Activated CD4-positive, alpha-beta T cell treated with anti-CD3 and anti-CD28 coated beads, Interleukin-2, amount 50 U/mL, for 24 hours (primary cell): ENCODE data around the gene USF2.

ENCODE experiments used
- DNase-seq, 2 donors: peaks; one replicate each; pipeline ENCODE4 v3.0.0-alpha.2; 2020; ENCODE audit warnings: low read depth in 1 of 2, low spot score in 1 of 2

Gene USF2

DNA sequence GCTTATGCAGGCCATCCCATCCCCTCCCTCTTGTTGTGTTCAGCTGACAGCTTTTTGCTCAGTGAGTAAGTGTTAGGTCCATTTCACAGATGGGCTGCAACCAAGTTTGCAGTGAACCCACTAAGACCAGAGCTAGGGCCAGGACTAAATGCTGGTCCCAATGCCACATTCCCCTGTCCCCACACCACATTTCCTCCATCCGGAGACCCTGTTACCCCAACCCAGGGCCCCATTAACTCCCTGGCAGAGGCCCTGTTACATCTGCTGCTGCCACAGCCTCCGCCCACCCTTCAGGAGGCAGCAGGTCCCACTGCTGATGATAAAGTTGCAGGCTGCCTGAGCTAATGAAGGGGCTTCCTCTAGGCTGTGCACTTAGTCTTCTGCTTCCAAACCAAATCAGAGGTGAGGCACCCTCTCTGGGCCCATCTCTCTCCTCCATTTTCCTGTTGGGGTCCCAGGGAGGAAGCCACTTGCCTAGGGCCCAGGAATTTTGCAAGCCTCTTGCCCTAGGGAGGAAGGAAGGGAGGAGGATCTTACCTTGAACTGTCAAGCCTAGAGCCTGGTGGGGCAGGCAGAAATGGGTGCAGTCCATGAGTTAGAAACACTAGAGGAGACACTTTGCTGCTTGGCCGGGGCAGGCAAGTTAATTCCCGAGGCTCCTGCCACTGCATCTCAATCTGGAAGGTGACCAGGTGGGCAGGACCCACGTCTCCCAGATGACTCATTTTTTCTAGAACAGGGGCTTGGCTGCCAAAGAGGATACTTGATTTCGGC lies 3.4 kb upstream of the USF2 start:
- no peak for DNase-seq

DNA sequence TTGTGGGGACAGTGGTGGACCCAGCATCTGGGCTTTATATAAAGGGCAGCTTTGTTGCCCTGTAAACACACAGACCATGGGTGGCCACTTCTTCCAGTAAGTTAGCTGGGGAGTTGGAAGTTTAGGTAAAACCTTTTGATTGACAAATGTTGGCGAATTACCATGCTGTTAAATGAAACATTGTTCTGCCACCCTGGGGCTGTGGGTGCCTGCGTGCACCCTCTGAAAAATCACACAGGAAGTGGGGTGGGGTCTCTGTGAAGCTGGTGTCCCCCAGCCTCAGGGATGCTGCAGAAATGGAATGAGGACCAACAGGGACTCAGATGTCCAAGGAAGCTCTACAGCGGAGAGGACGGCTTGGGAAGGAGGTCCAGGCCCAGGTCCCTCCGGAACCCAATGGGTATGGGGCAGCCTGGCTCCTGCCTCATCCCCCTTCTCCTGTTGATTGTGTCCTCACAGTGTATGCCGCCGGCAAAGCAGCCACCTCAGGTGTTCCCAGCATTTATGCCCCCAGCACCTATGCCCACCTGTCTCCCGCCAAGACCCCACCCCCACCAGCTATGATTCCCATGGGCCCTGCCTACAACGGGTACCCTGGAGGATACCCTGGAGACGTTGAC lies 2.8 kb upstream of the USF2 start:
- DNase-seq, result no peak

DNA sequence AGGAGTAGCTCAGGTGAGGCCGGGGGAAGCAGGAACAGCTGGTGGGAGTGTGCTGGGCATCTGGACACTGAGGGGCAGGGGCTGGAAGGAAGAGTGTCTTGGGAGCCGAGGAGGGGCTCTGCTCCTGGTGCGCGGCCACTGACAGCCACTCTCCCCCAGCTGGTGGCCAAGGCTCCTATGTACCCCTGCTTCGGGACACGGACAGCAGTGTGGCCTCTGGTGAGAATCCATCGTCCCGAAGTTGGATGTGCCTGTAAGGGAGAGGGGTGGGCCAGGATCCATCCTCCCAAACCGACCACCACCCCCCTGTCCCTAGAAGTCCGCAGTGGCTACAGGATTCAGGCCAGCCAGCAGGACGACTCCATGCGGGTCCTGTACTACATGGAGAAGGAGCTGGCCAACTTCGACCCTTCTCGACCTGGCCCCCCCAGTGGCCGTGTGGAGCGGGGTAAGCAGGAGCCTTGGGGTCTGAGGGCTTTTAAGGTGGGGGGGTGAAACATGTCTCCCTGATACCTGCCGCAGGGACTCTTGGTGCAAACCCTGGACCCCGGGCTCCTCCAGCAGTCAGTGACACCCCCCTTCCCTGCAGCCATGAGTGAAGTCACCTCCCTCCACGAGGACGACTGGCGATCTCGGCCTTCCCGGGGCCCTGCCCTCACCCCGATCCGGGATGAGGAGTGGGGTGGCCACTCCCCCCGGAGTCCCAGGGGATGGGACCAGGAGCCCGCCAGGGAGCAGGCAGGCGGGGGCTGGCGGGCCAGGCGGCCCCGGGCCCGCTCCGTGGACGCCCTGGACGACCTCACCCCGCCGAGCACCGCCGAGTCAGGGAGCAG lies 2.0 kb upstream of the USF2 start:
- no peak for DNase-seq

DNA sequence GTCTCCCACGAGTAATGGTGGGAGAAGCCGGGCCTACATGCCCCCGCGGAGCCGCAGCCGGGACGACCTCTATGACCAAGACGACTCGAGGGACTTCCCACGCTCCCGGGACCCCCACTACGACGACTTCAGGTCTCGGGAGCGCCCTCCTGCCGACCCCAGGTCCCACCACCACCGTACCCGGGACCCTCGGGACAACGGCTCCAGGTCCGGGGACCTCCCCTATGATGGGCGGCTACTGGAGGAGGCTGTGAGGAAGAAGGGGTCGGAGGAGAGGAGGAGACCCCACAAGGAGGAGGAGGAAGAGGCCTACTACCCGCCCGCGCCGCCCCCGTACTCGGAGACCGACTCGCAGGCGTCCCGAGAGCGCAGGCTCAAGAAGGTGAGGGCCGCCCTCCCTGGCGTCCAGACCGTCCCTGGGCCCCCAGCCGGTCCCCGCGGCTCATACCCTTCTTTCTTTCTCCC lies 1.4 kb upstream of the USF2 start:
- no peak for DNase-seq

DNA sequence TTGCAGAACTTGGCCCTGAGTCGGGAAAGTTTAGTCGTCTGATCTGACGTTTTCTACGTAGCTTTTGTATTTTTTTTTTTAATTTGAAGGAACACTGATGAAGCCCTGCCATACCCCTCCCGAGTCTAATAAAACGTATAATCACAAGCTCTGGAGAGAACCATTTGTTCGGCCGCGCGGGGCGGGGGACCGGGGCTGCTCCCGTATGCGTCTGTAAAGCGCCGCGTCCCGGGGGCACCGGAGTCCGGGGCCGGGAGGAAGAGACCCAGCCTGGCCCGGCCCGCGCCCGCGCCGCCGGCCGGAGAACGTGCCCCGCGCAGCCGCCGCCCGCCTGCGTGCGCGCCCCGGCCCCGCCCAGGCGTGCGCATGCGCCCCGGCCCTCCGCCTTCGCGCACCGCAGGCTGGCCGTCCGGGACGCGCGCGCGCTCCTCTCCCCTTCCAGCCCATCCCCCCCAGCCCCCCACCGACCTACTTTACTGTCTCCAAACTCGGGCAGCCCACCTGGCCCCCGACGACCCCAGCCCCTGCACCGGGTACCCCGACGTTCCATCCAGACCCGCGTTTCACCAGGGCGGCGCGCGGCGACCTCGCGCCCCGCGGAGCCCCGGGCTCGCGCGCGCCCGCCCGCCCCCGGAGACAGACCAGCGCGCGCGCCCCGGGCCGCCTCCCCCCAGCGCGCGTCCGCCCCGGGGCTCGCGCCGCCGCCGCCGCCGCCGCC lies 785 bp upstream of the USF2 start:
- DNase-seq, result peak; percentile 56 to 58

DNA sequence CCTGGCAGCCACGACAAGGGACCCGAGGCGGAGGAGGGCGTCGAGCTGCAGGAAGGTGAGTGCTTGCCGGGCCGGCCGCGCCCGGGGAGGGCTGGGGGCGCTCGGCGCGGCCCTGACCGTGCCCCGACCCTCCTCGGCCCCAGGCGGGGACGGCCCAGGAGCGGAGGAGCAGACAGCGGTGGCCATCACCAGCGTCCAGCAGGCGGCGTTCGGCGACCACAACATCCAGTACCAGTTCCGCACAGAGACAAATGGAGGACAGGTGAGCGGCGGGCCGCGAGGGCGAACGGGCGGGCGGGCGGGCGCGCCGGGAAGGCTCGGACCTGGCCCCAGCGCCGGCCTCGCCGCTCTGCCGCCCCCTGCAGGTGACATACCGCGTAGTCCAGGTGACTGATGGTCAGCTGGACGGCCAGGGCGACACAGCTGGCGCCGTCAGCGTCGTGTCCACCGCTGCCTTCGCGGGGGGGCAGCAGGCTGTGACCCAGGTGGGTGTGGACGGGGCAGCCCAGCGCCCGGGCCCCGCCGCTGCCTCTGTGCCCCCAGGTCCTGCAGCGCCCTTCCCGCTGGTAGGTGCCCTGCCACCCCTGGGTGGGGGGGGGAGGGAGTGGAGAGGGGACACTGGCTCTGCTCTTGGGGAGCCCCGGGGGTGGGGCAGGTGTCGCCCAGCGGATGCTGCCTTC lies 816 bp downstream of the USF2 start:
- DNase-seq, result peak; percentile 47 to 63

DNA sequence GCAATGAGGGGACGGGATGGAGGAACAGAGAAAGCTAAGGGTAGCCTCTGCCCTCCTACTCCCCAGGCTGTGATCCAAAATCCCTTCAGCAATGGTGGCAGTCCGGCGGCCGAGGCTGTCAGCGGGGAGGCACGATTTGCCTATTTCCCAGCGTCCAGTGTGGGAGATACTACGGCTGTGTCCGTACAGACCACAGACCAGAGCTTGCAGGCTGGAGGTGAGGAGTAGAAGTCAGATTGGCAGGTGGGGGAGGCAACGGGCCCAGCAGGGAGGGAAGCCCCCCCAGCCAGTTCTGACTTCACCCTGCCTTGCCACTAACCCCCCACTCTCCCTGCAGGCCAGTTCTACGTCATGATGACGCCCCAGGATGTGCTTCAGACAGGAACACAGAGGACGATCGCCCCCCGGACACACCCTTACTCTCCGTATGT lies 1.6 kb downstream of the USF2 start:
- DNase-seq, result no peak

DNA sequence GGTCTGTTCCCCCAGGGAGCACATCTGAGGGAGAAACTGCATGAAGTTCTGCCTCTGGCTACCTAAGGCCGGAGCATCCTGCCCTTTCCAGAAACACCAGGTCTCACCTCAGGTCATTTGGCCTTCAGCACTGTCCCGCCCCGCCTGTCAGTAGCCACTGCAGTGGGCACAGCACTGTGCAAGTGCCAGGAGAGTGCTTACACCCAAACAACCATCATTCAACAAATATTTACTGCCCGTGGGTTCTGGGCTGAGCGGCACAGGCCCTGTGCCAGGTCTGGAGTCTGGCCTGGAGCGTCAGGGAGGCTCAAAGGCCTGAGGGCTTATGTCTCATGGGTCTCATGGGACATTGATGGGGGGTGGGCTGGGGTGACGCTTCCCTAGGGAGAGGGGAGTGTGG lies 2.8 kb downstream of the USF2 start:
- DNase-seq, result no peak

DNA sequence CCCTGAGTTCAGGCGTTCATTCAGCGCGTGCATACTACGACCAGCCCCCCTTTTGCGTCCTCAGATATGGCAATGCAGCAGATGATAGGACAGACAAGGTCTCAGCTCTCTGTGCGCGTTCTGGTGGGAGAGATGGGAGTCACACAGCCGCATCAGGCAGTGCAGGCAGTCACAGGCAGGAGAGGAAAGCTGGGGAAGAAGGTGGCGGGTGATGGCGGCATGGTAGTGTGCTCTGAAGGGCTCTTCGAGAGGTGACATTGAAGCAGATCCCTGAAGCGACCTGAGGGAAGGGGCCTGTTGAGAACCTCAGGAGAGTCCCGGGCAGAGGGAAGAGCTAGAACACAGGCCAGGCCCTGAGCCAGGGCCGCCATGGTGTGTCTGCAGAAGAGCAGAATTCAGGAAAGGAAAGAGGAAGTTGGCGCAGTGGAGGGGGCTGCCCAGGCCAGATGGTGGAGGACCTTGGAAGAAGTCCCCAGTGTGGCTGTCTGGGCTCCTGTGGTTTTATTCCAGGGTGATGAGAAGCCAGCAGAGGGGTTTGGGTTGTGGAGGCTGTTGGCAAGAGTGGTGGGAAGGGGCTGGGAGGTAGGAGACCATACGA lies 3.5 kb downstream of the USF2 start:
- DNase-seq, result no peak

DNA sequence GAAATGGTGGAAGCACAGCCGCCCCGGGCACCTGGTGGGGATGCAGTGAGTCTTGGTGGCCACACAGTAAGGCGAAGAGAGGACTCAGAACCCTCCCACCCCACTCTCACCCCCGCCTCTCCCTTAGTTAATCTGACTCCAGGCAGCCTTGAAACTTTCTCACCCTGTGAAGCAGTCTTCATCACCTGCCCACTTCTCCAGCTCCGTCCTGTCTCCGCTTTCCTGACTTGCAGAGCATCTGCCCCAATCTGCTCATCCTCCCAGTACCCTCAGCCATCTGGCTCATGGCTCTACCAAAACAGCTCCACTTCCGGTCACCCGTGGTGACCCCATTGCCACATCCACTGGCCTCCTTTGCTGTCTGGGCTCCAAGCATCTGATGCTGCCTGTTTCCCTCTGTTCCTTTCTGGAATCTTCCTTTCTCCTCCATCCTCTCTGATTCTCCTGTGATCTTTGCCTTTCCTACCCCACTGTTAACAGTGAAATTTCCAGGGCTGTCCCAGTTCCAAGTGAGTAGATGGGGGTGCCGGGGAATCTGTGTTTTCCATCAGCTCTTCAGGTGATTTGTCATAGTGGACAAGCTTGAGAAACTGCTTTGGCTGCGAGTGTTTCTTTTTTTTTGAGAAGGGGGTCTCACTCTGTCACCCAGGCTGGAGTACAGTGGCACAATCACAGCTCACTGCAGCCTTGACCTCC lies 4.3 kb downstream of the USF2 start:
- no peak for DNase-seq

DNA sequence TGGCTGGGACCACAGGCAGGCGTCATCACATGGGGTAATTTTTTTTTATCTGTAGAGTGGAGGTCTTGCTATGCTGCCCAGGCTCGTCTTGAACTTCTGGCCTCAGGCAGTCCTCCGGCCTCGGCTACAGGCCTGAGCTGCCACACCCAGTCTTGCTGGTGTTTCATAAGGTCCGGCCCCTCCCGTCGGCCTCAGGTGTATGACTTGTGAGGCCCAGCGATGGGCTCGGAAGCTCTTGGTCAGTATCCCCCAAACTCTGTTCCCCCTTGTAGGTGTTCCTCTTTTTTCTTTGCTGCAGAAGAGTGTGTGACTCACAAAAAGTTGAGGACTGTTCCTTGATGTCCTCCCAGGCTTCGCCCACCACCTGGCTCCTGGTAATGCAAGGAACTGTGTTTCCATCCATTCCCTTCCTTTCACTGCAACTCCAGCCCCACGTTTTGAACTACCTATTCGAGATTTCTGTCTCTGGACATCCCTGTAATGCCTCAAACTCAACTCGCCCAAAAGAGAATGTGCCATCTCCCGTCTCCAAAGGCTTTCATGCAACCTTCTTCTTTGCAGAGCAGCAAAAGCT lies 5.0 kb downstream of the USF2 start:
- no peak for DNase-seq

DNA sequence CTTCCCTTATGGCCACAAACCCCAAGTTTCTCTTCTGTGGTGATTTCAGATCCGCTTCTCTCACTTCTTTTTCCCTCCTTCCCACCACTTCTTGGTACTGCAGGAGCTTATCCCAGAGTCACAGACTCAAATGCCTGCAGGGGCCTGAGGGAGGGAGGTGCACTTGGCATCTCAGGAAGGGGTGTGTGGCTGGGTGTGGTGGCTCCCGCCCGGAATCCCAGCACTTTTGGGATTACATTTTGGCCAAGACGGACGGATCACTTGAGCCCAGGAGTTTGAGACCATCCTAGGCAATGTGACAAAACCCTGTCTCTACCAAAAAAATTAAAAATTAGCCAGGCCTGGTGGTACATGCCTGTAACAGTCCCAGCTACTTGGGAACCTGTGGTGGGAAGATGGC lies 5.6 kb downstream of the USF2 start:
- DNase-seq, result no peak

DNA sequence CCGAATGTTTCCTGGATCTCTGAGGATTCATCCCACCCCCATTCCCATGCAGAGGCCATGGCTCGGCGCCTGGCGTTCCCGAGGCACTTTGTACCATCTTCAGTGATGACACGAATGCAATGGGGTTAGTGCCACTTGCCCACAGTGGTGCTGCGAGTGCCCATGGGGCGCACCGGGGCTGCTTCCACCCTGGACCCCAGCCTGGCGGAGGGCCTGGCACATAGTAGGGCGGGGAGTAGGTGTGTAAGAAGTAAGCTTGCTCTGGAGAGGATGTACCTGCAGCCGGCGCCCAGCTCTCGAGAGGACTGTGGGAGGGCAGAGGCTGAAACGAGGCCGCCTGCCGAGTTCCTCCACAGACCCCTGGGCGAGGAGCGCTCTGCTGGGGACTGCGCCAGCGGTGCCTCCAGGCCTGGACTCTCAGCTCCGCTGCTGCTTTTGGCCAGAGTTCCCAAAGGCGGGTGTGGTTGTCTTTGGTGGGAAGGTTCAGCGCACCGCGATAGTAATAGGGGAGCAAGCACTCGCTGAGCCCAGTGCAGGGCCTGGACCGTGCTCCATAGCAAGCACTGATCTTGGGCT lies 8.0 kb downstream of the USF2 start:
- no peak for DNase-seq

DNA sequence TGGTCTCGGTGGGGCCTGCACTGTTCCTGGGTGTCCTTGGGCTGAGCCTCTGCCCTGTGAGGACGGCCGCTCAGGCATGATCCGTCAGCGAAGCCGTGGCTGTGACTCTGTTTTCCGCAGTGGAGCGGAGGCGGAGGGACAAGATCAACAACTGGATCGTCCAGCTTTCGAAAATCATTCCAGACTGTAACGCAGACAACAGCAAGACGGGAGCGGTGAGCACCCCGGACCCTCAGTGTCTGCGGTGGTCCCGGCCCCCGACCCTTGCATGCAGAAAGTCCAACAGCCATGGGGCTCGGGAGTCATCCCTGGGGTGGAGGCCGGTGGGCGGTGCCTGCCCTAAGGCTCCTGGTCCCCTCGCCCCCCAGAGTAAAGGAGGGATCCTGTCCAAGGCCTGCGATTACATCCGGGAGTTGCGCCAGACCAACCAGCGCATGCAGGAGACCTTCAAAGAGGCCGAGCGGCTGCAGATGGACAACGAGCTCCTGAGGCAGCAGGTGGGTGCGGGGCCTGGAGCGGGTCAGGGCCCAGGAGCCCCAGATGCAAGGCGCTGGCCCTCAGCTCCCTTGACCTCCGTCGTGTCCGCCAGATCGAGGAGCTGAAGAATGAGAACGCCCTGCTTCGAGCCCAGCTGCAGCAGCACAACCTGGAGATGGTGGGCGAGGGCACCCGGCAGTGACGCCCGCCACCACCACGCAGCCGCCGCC lies 10.0 kb downstream of the USF2 start:
- no peak for DNase-seq

DNA sequence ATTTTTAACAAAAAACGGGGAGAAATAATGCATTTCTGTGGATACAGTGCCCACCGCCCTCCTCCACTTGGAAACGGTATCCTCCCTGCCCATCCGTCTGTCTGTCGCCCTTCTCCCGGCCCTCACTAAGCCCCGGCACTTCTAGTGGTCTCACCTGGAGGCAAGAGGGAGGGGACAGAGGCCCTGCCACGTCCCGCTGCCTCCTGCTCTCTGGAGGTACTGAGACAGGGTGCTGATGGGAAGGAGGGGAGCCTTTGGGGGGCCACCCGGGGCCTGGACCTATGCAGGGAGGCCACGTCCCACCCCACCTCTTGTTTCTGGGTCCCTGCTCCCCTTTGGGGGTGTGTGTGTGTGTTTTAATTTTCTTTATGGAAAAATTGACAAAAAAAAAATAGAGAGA lies 10.6 kb downstream of the USF2 start:
- no peak for DNase-seq

DNA sequence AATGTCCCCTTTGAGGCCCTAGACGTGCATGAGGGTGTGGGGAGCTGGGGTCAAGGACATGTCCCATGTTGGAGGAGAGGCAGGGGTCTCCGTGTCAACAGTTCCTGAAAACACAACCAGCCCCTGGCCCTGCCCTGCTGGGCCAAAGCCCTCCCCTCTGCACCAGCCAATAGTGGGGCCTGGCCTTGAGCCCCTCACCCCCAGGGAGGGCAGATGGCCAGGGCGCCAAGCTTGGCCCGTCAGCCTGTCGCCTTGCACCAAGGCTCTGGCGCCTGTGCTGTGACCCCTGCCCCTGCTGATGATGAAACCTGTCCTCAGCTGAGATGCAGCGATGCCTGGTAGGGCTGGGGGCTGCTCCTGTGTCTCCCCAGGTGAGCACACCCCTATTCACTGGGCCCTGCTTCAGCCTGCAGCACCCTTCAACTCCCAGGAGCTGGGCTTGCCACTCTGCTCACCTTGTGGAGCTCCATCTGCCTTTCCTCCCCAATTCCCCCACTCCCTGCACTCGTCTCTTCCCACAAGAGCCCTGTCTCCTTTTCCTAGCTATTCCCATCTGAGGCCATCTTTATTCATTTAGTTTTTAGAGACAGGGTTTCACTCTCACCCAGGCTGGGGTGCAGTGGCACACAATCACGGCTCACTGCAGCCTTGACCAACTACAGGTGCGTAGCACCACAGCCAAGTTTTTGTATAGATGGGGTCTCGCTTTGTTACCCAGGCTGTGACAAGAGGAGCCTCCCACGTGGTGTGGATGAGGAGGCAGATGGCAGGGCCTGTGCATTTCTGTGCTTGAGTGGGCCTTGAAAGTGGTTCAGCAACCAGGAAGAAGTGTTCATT lies 11.4 kb downstream of the USF2 start:
- no peak for DNase-seq

DNA sequence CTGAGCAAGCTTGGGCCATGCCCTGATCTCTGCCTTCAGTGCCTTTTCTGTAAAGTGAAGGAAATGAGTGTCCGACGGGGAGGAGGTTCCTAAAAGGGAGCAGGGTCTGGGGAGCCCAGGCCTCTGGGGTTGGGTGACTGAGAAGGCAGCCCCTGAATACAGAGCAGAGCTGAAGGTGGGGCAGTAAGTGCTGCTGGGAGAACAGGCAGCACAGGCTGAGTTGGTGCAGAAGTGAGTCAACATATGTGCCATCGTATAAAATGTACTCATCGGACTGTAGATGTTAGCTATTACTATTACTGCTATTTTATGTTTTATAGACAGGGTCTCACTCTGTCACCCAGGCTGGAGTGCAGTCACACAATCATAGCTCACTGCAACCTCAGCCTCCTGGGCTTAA lies 12.5 kb downstream of the USF2 start:
- DNase-seq, result no peak
